K562 (cell line): Measurements from ENCODE around the gene SLC16A5. TPM values are rescaled to one million over a fixed set of nuclear protein-coding genes. Genes with fewer than 3 reads are reported as not detected.

Source experiments
- ETV5 ChIP-seq: sonication (generic); formaldehyde crosslinking; IDR thresholded peaks from 2 replicates; pipeline ENCODE4 v1.4.0; 2020; ENCODE audit warnings: low read depth, mild to moderate bottlenecking, missing genetic modification reagents
- POLR2G ChIP-seq: fragments of 200-400 bp; formaldehyde crosslinking; IDR thresholded peaks from 2 replicates; pipeline ENCODE4 v1.6.1; 2017; ENCODE audit warnings: low read depth, mild to moderate bottlenecking, antibody characterized with exemption, low read length, moderate library complexity
- RBBP5 ChIP-seq: fragments of 200-600 bp; sonication (generic); IDR thresholded peaks from 2 replicates; pipeline ENCODE4 v1.6.1; 2012; ENCODE audit warnings: borderline replicate concordance, mild to moderate bottlenecking, low read length, control low read depth, inconsistent platforms; ENCODE audit not compliant: insufficient read depth, poor library complexity, severe bottlenecking
- RBM17 ChIP-seq: fragments of 200-400 bp; formaldehyde crosslinking; IDR thresholded peaks from 2 replicates; pipeline ENCODE4 v1.6.1; 2017; ENCODE audit warnings: low read depth, mild to moderate bottlenecking, low read length, borderline replicate concordance
- SMARCA4 ChIP-seq: fragments of 450-650 bp; IDR thresholded peaks from 2 replicates; pipeline ENCODE4 v1.6.1; 2016
- SP2 ChIP-seq: IDR thresholded peaks from 2 replicates; pipeline ENCODE4 v1.6.1; 2011; ENCODE audit warnings: mild to moderate bottlenecking, low read depth, low read length, moderate library complexity; ENCODE audit not compliant: poor library complexity, severe bottlenecking; ENCODE audit errors: extremely low read depth
- THRB ChIP-seq: fragments of 450-650 bp; formaldehyde crosslinking; conservative IDR thresholded peaks from 2 replicates; pipeline ENCODE4 v1.4.0; 2022; ENCODE audit warnings: mild to moderate bottlenecking, missing genetic modification characterization
- ZKSCAN8 ChIP-seq: fragments of 200-800 bp; sonication (Bioruptor generic); IDR thresholded peaks from 2 replicates; pipeline ENCODE4 v1.6.1; 2016; ENCODE audit warnings: missing genetic modification characterization, missing compliant biosample characterization
- ZNF263 ChIP-seq: sonication (generic); formaldehyde crosslinking; IDR thresholded peaks from 2 replicates; pipeline ENCODE4 v1.8.0; 2022; ENCODE audit warnings: mild to moderate bottlenecking, missing genetic modification reagents, borderline replicate concordance
- ZNF324 ChIP-seq: fragments of 250-450 bp; sonication (Bioruptor Pico); IDR thresholded peaks from 2 replicates; pipeline ENCODE4 v1.4.0; 2020; ENCODE audit warnings: mild to moderate bottlenecking
- ZNF592 ChIP-seq: fragments of 450-650 bp; IDR thresholded peaks from 2 replicates; pipeline ENCODE4 v1.6.1; 2017; ENCODE audit warnings: antibody characterized with exemption, mild to moderate bottlenecking
- ZSCAN32 ChIP-seq: fragments of 450-650 bp; formaldehyde crosslinking; IDR thresholded peaks from 2 replicates; pipeline ENCODE4 v1.4.0; 2020; ENCODE audit warnings: mild to moderate bottlenecking, moderate library complexity
- polyA plus RNA-seq, 8 experiments: library from polyadenylated mRNA; depleted of rRNA in 4 of 8; stranded (reverse) in 5 of 8; unstranded in 3 of 8; fragments of >200 nt; fragmentation: Nextera tagmentation in 2 of 8; fragmentation: Illumina TruSeq in 1 of 8; extraction: Ambion mirVana in 2 of 8; extraction: Trizol in 1 of 8; gene quantifications; 2 replicates each; pipeline versions ENCODE4 v1.2.1 to v1.2.3, GENCODE V29; 2011 to 2014; ENCODE audit warnings: inconsistent platforms in 1 of 8, missing spikeins in 1 of 8
- total RNA-seq, 7 experiments: library from RNA; depleted of rRNA in 6 of 7; stranded (reverse); fragments of >200 nt in 6 of 7; fragmentation: Illumina TruSeq in 2 of 7; extraction: Trizol in 2 of 7; gene quantifications; 2 replicates each; pipeline versions ENCODE4 v1.2.1 to v1.2.3, GENCODE V29; 2011 to 2021; ENCODE audit warnings: low replicate concordance in 1 of 7
- TF ChIP-seq, protein P1 (sequence below): fragments of 250-450 bp; sonication (Bioruptor Pico); IDR thresholded peaks from 2 replicates; pipeline ENCODE4 v1.8.0; 2022; ENCODE audit warnings: inconsistent platforms

Gene SLC16A5
- total and polyA plus RNA-seq, 9 of the 15 experiments (the other 6 are each of a cell fraction or from before 2014, with no cell fraction given), result 0.06 to 2.6 (median 0.91) TPM

DNA sequence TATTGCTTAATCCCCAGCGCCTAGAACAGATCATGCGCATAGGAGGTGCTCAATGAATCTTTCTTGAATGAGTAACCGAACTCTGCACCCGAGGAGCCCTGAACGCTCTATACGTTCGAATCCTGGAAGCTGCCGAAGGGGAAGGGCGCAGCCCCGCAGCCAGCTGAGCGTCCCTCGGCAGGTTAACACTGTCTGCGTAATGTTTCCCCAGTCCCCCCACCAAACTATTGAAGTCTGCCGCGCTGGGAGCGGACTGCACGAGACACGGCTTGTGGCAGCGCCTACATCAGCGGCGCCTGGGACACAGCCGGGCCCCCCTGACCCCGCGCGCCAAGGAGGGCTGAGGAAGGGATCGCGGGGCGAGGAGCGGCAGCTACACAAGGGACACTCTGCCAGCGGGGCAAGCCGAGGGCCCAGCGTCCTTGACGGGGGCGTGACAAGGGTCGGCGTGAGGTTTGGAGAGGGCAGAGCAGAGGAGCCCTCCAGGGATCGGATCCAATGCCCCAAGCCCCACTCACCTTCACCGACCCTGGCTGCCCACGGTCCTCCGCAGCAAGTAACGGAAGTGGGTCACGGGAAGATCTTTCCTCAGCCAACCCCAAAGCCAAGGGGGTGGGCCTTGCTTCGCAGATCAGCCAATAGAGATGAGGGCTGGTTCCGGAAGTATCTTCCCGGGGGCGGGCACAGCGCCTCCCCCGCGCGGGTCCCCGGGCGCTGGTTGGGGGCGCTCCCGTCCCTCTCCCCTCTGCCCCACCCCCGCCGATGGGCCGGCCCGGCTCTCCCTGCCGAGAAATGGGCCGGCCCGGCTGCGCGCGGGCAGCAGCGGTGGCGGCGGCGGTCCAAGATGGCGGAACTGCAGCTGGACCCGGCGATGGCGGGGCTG lies 41.1 kb upstream of the SLC16A5 start, which contains the start of the genes ATP5PD and KCTD2 (continued):
- no peak for TF ChIP-seq ZNF592
- no peak for TF ChIP-seq SMARCA4
- no peak for TF ChIP-seq ZKSCAN8 (CRISPR knock-in tag)
- TF ChIP-seq POLR2G, result peak; percentile 82
- no peak for TF ChIP-seq ZNF324 (CRISPR knock-in tag)
- TF ChIP-seq RBBP5, result peak; percentile 93
- TF ChIP-seq THRB (CRISPR knock-in tag), result no peak
- TF ChIP-seq ETV5 (CRISPR knock-in tag), result peak; percentile 80
- no peak for TF ChIP-seq RBM17
- peak; percentile 94 for TF ChIP-seq SP2
- no peak; the same call in 1 of the 2 replicates for TF ChIP-seq ZSCAN32
- TF ChIP-seq, protein P1, sequence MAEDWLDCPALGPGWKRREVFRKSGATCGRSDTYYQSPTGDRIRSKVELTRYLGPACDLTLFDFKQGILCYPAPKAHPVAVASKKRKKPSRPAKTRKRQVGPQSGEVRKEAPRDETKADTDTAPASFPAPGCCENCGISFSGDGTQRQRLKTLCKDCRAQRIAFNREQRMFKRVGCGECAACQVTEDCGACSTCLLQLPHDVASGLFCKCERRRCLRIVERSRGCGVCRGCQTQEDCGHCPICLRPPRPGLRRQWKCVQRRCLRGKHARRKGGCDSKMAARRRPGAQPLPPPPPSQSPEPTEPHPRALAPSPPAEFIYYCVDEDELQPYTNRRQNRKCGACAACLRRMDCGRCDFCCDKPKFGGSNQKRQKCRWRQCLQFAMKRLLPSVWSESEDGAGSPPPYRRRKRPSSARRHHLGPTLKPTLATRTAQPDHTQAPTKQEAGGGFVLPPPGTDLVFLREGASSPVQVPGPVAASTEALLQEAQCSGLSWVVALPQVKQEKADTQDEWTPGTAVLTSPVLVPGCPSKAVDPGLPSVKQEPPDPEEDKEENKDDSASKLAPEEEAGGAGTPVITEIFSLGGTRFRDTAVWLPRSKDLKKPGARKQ, result no peak
- TF ChIP-seq ZNF263, result 0 out of 2 replicates have a peak, but pooled peaks have one; percentile 70
